Measurements from ENCODE around the gene AAK1.
"Not testable (repeated sequence)": the region's sequence is repeated elsewhere in the genome, so short reads cannot be mapped to it uniquely, and the experiment has no call there.

AAK1 gene

DNA sequence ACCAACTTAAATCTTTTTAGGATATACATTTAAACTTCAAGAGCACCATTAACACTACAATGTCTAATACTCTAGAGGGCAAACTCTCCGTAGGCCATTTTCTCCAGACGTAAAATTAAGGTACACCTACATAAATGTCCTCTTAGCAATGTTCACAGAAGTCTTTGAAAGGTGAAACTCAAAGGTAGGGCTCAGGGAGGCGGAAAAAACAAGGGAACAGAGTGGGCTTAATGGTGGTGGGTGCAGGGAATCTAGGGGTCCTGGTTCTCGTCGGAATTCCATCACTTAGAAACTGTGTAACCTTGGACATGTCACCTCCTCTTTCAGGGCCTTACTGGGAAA lies 207.0 kb downstream of the AAK1 start:
- DNase-seq, result no peak

DNA sequence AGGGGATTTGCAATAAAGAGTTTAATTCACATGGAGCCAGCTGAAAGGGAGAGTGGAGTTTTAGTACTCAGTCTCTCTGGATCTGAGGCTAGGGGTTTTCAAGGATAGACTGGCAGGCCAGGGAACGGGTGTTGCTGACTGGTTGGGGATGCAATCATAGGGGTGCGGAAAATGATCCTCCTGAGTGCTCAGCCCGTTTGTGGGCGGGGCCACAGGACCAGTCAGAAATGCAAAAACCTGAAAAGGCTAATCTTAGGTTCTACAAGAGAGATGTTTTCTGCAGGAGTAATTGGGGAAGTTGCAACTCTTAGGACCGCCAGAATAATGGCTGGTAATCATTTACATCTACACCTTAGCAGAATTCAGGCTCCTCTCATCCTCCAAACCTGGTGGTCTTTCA lies 208.8 kb downstream of the AAK1 start:
- DNase-seq, result no peak

DNA sequence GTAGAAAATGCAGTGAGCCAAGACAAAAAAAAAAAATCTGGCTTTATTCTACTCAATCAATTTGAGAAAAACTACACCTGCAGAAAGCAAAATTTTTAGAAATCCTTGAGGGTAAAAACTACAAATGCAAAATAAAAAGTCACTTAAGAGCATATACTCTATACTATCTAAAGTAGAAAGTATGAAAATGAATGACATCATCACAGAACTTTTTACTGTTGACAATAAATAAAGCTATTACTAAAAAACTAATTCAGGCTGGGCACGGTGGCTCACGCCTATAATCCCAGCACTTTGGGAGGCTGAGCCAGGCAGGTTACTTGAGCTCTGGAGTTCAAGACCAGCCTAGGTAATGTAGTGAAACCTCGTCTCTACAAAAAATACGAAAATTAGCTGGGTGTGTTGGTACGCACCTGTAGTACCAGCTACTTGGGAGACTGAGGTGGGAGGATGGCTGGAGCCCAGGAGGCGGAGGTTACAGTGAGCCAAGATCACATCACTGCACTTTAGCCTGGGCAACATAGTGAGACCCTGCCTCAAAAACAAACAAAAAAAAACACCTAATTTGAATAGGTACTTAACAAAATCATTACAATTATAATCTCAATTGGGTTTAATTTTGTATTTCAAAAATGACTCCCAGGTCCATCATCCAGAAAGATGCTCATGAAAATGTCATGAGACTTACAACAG lies 213.9 kb downstream of the AAK1 start:
- no peak for DNase-seq

DNA sequence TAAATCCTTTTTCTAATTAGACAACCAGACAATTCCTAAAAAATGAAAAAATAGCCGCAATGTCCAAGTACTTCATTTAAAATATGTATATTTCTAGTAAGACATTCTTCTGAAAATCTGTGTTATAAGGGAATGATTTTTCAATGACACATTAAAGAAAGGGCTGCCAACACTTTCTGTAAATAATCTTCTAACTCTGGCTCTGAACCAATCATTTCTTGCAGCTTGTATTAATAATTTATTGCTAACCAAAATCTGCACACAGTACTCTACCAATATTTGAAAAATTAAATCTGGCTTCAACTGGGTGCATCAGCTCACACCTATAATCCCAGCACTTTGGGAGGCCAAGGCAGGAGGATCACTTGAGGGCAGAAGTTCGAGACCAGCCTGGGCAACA lies 214.6 kb downstream of the AAK1 start:
- DNase-seq, result no peak

DNA sequence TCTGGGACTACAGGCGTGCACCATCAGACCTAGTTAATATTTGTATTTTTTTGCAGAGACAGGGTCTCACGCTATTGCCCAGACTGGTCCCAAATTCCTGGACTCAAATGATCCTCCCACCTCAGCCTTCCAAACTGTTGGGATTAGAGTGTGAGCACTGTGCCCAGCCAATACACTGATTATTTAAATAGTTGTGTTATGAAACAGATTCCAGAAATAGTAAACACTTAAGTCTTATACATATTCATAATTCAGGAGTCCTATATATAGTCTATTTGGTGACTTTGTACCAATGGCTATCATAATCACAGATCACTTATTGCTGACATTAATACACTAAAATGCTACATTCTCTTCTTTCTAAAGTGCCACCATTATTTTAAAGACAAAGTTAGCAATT lies 219.1 kb downstream of the AAK1 start:
- no peak for DNase-seq

DNA sequence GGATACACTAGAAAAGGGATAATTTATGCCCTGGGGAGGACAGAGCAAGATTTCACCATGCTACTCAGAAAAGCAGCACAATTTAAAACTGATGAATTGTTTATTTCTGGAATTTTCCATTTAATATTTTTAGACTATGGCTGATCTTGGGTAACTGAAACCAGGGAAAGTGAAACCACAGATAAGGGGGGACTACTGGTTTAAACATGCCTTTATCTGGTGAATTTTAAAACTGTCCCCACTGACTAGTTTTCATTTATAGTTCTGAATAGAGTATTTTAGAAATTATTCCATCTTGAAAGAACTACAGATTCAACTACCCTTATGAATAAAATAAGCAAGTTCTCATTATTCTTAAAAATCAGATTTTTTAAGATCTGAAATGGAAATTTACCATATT lies 221.3 kb downstream of the AAK1 start:
- DNase-seq, result no peak

DNA sequence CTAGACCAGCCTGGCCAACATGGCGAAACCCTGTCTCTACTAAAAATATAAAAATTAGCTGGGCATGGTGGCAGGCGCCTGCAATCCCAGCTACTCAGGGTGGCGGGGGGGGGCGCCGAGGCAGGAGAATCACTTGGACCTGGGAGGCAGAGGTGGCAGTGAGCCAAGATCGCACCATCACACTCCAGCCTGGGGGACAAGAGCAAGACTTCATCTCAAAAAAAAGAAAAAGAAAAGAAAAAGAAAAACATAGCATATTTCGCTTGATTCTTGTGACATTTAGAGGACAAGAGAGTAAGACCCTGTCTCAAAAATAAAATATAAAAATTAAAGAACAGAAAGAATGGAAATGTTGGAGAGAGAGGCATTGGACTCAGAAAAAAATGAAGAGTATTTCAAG lies 224.4 kb downstream of the AAK1 start:
- DNase-seq, result not testable (repeated sequence)

DNA sequence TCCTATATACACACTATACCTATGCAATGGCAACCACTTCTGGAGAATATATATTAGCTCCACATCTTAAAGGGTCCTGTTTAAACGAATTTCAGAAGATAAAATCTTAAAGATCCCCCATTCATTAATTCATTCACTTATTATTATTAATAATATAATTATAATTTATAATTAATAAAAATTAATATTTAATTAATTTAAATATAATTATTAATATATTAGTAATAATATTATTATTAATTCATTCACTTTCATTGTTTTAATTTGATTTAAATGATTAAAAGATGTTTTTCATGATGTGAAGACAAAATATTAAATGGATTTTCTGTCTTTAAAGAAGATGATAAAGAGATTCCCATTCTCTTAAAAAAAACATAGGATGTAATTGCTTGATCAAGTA lies 227.4 kb downstream of the AAK1 start:
- DNase-seq, result no peak
